CD14-positive monocyte (primary cell): Measurements from ENCODE around the gene PIEZO1. TPM values are rescaled to one million over a fixed set of nuclear protein-coding genes. Genes with fewer than 3 reads are reported as not detected.

Source experiments
- DNase-seq, 3 donors: peaks; one replicate each; pipeline ENCODE4 v3.0.0-alpha.2; 2011 to 2022
- H2AFZ ChIP-seq: 2 replicates; pipeline ENCODE4 v1.6.0; 2012; ENCODE audit warnings: mild to moderate bottlenecking, low read depth, low read length, inconsistent platforms; ENCODE audit not compliant: insufficient read depth, poor library complexity, severe bottlenecking
- H3K27ac ChIP-seq, 2 donors: 1 replicate in 1 of 2; 2 replicates in 1 of 2; pipeline ENCODE4 v1.5.1; 2012 to 2013; ENCODE audit warnings: low read length in 2 of 2, control low read depth in 1 of 2, inconsistent platforms in 1 of 2, low read depth in 1 of 2, mild to moderate bottlenecking in 1 of 2
- H3K27me3 ChIP-seq, 2 donors: one replicate each; pipeline versions ENCODE4 v1.6.0 to v1.6.1; 2011 to 2013; ENCODE audit warnings: low read length in 2 of 2; ENCODE audit not compliant: control insufficient read depth in 2 of 2, insufficient read depth in 2 of 2
- H3K36me3 ChIP-seq, 2 donors: replicated peaks in 1 of 2; 1 replicate in 1 of 2; 2 replicates in 1 of 2; pipeline versions ENCODE4 v1.5.1 to v1.6.1; 2012 to 2013; ENCODE audit warnings: low read length in 2 of 2, control low read depth in 1 of 2, inconsistent platforms in 1 of 2, mild to moderate bottlenecking in 1 of 2; ENCODE audit not compliant: insufficient read depth in 2 of 2, control insufficient read depth in 1 of 2
- H3K4me1 ChIP-seq, 2 donors: 1 replicate in 1 of 2; 2 replicates in 1 of 2; pipeline versions ENCODE4 v1.5.1 to v1.6.1; 2012 to 2013; ENCODE audit warnings: low read length in 2 of 2, control low read depth in 1 of 2, inconsistent platforms in 1 of 2, mild to moderate bottlenecking in 1 of 2, moderate library complexity in 1 of 2; ENCODE audit not compliant: insufficient read depth in 2 of 2, control insufficient read depth in 1 of 2
- H3K4me2 ChIP-seq: replicated peaks from 2 replicates; pipeline ENCODE3; 2012; ENCODE audit warnings: low read length, moderate library complexity, mild to moderate bottlenecking; ENCODE audit not compliant: poor library complexity, severe bottlenecking; ENCODE audit errors: extremely low read depth
- H3K4me3 ChIP-seq, 3 experiments: fragments of 200-600 bp in 1 of 3; sonication (generic) in 1 of 3; replicated peaks in 1 of 3; 1 replicate in 2 of 3; 2 replicates in 1 of 3; pipeline ENCODE4 v1.5.1; 2011 to 2013; ENCODE audit warnings: low read length in 3 of 3, mild to moderate bottlenecking in 3 of 3, control low read depth in 2 of 3, low read depth in 2 of 3, inconsistent platforms in 1 of 3, moderate library complexity in 1 of 3
- H3K79me2 ChIP-seq: 2 replicates; pipeline ENCODE4 v1.6.0; 2012; ENCODE audit warnings: mild to moderate bottlenecking, control low read depth, inconsistent platforms, low read length, moderate library complexity; ENCODE audit not compliant: insufficient read depth
- H3K9ac ChIP-seq: 2 replicates; pipeline ENCODE4 v1.6.0; 2017; ENCODE audit warnings: low read length, mild to moderate bottlenecking; ENCODE audit not compliant: insufficient read depth, poor library complexity, severe bottlenecking
- H3K9me3 ChIP-seq, 2 donors: replicated peaks in 1 of 2; 1 replicate in 1 of 2; 2 replicates in 1 of 2; pipeline versions ENCODE4 v1.5.1 to v1.6.1; 2012 to 2013; ENCODE audit warnings: low read length in 2 of 2, control low read depth in 1 of 2; ENCODE audit not compliant: control insufficient read depth in 1 of 2, insufficient read depth in 1 of 2
- H4K20me1 ChIP-seq: 2 replicates; pipeline ENCODE4 v1.6.0; 2012; ENCODE audit warnings: mild to moderate bottlenecking, low read length, control low read depth, moderate library complexity; ENCODE audit not compliant: insufficient read depth
- H3K27ac Mint-ChIP-seq, 7 donors: one replicate each; pipeline ENCODE4 v1.8.0; 2020; ENCODE audit warnings: mild to moderate bottlenecking in 7 of 7, mixed read lengths in 7 of 7, moderate library complexity in 6 of 7, inconsistent platforms in 2 of 7
- H3K27me3 Mint-ChIP-seq, 3 donors: one replicate each; pipeline ENCODE4 v1.8.0; 2021 to 2022; ENCODE audit warnings: low read depth in 3 of 3, mild to moderate bottlenecking in 3 of 3, mixed read lengths in 3 of 3, moderate library complexity in 3 of 3, inconsistent platforms in 1 of 3
- H3K36me3 Mint-ChIP-seq, 2 donors: one replicate each; pipeline ENCODE4 v1.8.0; 2020; ENCODE audit warnings: mixed read lengths in 2 of 2, inconsistent platforms in 1 of 2, mild to moderate bottlenecking in 1 of 2
- H3K4me1 Mint-ChIP-seq: one replicate; pipeline ENCODE4 v1.8.0; 2020; ENCODE audit warnings: mild to moderate bottlenecking, mixed read lengths
- H3K4me3 Mint-ChIP-seq, 2 donors: one replicate each; pipeline ENCODE4 v1.8.0; 2020; ENCODE audit warnings: mild to moderate bottlenecking in 2 of 2, mixed read lengths in 2 of 2, moderate library complexity in 1 of 2
- H3K9me3 Mint-ChIP-seq, 7 donors: one replicate each; pipeline ENCODE4 v1.8.0; 2020 to 2022; ENCODE audit warnings: mixed read lengths in 7 of 7, mild to moderate bottlenecking in 6 of 7, moderate library complexity in 6 of 7, inconsistent platforms in 2 of 7
- CTCF ChIP-seq: fragments of 200-600 bp; IDR thresholded peaks from one replicate; pipeline ENCODE4 v1.8.0; 2022; ENCODE audit warnings: antibody characterized with exemption, mild to moderate bottlenecking
- WGBS: methylation state at CpG from one replicate; pipeline ENCODE4 v1.1.5; 2013; ENCODE audit warnings: missing lambda C conversion rate; ENCODE audit not compliant: insufficient coverage; 5-methylcytosine and 5-hydroxymethylcytosine counted together
- intact Hi-C, 2 donors: fragments of 100-400 bp; cut with micrococcal nuclease; formaldehyde crosslinking; loops; one replicate each; pipeline versions ENCODE4 v1.15.0 to v1.15.1; 2023
- polyA plus RNA-seq, 3 donors: library from polyadenylated mRNA; depleted of rRNA in 1 of 3; unstranded in 2 of 3; stranded (reverse) in 1 of 3; fragments of 300-500 nt in 2 of 3; fragments of >200 nt in 1 of 3; fragmentation: Illumina TruSeq in 2 of 3; gene quantifications; 1 replicate in 2 of 3; 2 replicates in 1 of 3; pipeline ENCODE4 v1.2.3, GENCODE V29; 2012 to 2021

Gene PIEZO1
- polyA plus RNA-seq, 3 donors: 10.2 to 405 (median 15.0) TPM

GRCh38 chr16:88722784-88723506 is 62.1 kb downstream of the PIEZO1 start:
- H3K4me1 Mint-ChIP-seq: no peaks in the 10 kb centered on the region
- DNase-seq: no peak
- H3K36me3 Mint-ChIP-seq: peaks cover 75 to 95% of the 10 kb centered on the region in 2 donors
- no peak for TF ChIP-seq CTCF
- H3K27me3 Mint-ChIP-seq: no peaks in the 10 kb centered on the region
- H3K27ac Mint-ChIP-seq: no peak overlapping the region
- no peak overlapping the region for H3K4me3 Mint-ChIP-seq
- intact Hi-C loops: no loop called here
- H3K4me2 ChIP-seq: no peak overlapping the region
- no peaks in the 10 kb centered on the region for H3K4me1 ChIP-seq
- H3K9ac ChIP-seq: no peak overlapping the region
- H3K9me3 ChIP-seq: no peaks in the 10 kb centered on the region
- no peak overlapping the region for H3K4me3 ChIP-seq
- no peak overlapping the region for H2AFZ ChIP-seq
- peaks cover 96 to 100% of the 10 kb centered on the region in 2 donors for H3K36me3 ChIP-seq
- H3K9me3 Mint-ChIP-seq: no peaks in the 10 kb centered on the region
- H4K20me1 ChIP-seq: peaks cover 84% of the 10 kb centered on the region
- H3K79me2 ChIP-seq: no peaks in the 10 kb centered on the region
- WGBS: 98% methylated on average over 36 of the region's 39 CpGs
- no peak overlapping the region for H3K27ac ChIP-seq
- no peaks in the 10 kb centered on the region for H3K27me3 ChIP-seq

GRCh38 chr16:88721815-88722755 is 62.9 kb downstream of the PIEZO1 start:
- H3K36me3 Mint-ChIP-seq: peaks cover 73 to 95% of the 10 kb centered on the region in 2 donors
- no peak overlapping the region for H3K27ac Mint-ChIP-seq

More at GRCh38 chr16:88721815-88722755, 62.9 kb downstream of the PIEZO1 start:
- Histone ChIP-seq H3K27me3 (no peaks in the 10 kb centered on the region), H3K27ac (no peak overlapping the region), H4K20me1 (peaks cover 83% of the 10 kb centered on the region), H3K4me3 (no peak overlapping the region), H3K79me2 (no peaks in the 10 kb centered on the region), H3K36me3 (peaks cover 91 to 100% of the 10 kb centered on the region in 2 donors), H3K4me1 (no peaks in the 10 kb centered on the region), H3K9ac (no peak overlapping the region), H3K4me2 (no peak overlapping the region), H3K9me3 (no peaks in the 10 kb centered on the region), H2AFZ (no peak overlapping the region)
- no peaks in the 10 kb centered on the region for H3K9me3 Mint-ChIP-seq
- H3K27me3 Mint-ChIP-seq: no peaks in the 10 kb centered on the region
- intact Hi-C loops: no loop called here
- 98% methylated on average over 49 of the region's 61 CpGs for WGBS
- no peak for DNase-seq
- no peaks in the 10 kb centered on the region for H3K4me1 Mint-ChIP-seq
- TF ChIP-seq CTCF: no peak
- H3K4me3 Mint-ChIP-seq: no peak overlapping the region
